Adrenal gland (tissue), 12 donors: ENCODE results near the gene CD22. TPM values are rescaled to one million over a fixed set of nuclear protein-coding genes. Genes with fewer than 3 reads are reported as not detected.

Source experiments
- DNase-seq, 7 donors: peaks; one replicate each; pipeline ENCODE4 v3.0.0-alpha.2; 2019 to 2020
- H3K27ac ChIP-seq, 5 donors: fragments of 200-600 bp; sonication (generic) in 4 of 5; 1 replicate in 3 of 5; 2 replicates in 2 of 5; pipeline versions ENCODE4 v1.5.1 to v1.8.0; 2016 to 2020; ENCODE audit warnings: mild to moderate bottlenecking in 1 of 5
- H3K27me3 ChIP-seq: fragments of 200-600 bp; 2 replicates; pipeline ENCODE4 v1.8.0; 2021
- H3K36me3 ChIP-seq, 2 donors: fragments of 200-600 bp; replicated peaks in 1 of 2; 1 replicate in 1 of 2; 2 replicates in 1 of 2; pipeline versions ENCODE4 v1.5.1 to v1.8.0; 2018 to 2022
- H3K4me1 ChIP-seq, 2 donors: fragments of 200-600 bp; replicated peaks in 1 of 2; 1 replicate in 1 of 2; 2 replicates in 1 of 2; pipeline versions ENCODE4 v1.5.1 to v1.8.0; 2018 to 2021
- H3K4me3 ChIP-seq, 4 donors: fragments of 200-600 bp; sonication (generic) in 3 of 4; one replicate each; pipeline ENCODE4 v1.5.1; 2016 to 2018
- H3K9me3 ChIP-seq, 3 donors: fragments of 200-600 bp; sonication (generic) in 1 of 3; replicated peaks in 1 of 3; 1 replicate in 2 of 3; 2 replicates in 1 of 3; pipeline versions ENCODE4 v1.5.1 to v1.8.0; 2016 to 2021
- POLR2A ChIP-seq, 2 donors: fragments of 450-650 bp; IDR thresholded peaks; one replicate each; pipeline ENCODE4 v1.6.1; 2017; ENCODE audit warnings: antibody characterized with exemption in 2 of 2, mild to moderate bottlenecking in 2 of 2, moderate library complexity in 1 of 2
- WGBS, 4 donors: extraction: QIAGEN DNeasy Blood & Tissue Kit in 2 of 4; methylation state at CpG; one replicate each; pipeline versions ENCODE4 v1.1.5 to v1.1.7; 2013 to 2017; 5-methylcytosine and 5-hydroxymethylcytosine counted together
- intact Hi-C, 2 donors: fragments of 100-400 bp; cut with DNase I; formaldehyde crosslinking; loops; one replicate each; pipeline versions ENCODE4 v1.14.1 to v1.15.0; 2022 to 2023
- polyA plus RNA-seq, 3 donors: library from polyadenylated mRNA; stranded (reverse); fragments of 200-250 nt in 2 of 3; fragments of 350-450 nt in 1 of 3; fragmentation: Illumina TruSeq in 1 of 3; extraction: RNeasy Lipid Tissue Mini Kit (QIAGEN cat#74804) in 1 of 3; gene quantifications; one replicate each; pipeline ENCODE4 v1.2.3, GENCODE V29; 2013 to 2014
- total RNA-seq, 9 donors: library from RNA; depleted of rRNA in 4 of 9; stranded (reverse); fragments of >200 nt in 4 of 9; fragments of 120-200 nt in 1 of 9; fragmentation: NEBNext Ultra II Directional in 1 of 9; extraction: Animal tissue kit (Norgen Biotek cat#: 25700) in 1 of 9; gene quantifications; one replicate each; pipeline versions ENCODE4 v1.1.0 to v1.2.4, GENCODE V29; 2013 to 2023
- TF ChIP-seq, protein P1 (sequence below), 6 experiments: fragments of 450-650 bp in 4 of 6; fragments of 200-600 bp in 2 of 6; sonication (generic) in 1 of 6; IDR thresholded peaks; 1 replicate in 5 of 6; 2 replicates in 1 of 6; pipeline versions ENCODE4 v1.5.1 to v1.8.0; 2016 to 2021; ENCODE audit warnings: antibody characterized with exemption in 6 of 6, mild to moderate bottlenecking in 2 of 6, moderate library complexity in 1 of 6
- donor health status: healthy with polysubstance abuse.
- donor health status: Bipolar disorder and iron deficiency.
- donor health status: DM: yes; HTN: yes; CAD: no.
- donor health status: DM: no; HTN: no; CAD: no.
- donor health status: DM: no; HTN: no; CAD: no.
- donor health status: DM: yes; HTN: yes; CAD: no.

Gene CD22
- total and polyA plus RNA-seq, 12 donors, result 1.8 to 16.1 (median 6.2) TPM

DNA sequence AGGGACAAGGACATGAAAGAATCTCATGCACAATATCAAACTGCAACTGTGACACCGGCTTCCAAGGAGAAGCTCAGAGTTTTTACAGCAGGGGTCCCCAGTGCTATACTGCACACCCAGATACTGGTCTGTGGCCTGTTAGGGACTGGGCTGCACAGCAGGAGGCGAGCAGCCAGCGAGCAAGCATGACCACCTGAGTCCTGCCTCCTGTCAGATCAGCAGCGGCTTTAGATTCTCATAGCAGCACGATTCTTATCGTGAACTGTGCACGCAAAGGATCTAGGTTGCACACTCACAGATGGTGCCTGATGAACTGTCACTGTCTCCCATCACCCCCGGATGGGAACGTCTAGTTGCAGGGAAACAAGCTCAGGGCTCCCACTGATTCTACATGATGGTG, 13.1 kb upstream of the CD22 start:
- Histone ChIP-seq H3K4me3 (no peak overlapping the region), H3K36me3 (no peaks in the 10 kb centered on the region), H3K4me1 (peaks cover 26 to 37% of the 10 kb centered on the region in 2 donors), H3K27me3 (no peaks in the 10 kb centered on the region), H3K9me3 (no peaks in the 10 kb centered on the region), H3K27ac (no peak overlapping the region)
- DNase-seq, result no peak
- TF ChIP-seq POLR2A (IDR thresholded peaks at IDR 0.05), result no peak
- TF ChIP-seq, protein P1, sequence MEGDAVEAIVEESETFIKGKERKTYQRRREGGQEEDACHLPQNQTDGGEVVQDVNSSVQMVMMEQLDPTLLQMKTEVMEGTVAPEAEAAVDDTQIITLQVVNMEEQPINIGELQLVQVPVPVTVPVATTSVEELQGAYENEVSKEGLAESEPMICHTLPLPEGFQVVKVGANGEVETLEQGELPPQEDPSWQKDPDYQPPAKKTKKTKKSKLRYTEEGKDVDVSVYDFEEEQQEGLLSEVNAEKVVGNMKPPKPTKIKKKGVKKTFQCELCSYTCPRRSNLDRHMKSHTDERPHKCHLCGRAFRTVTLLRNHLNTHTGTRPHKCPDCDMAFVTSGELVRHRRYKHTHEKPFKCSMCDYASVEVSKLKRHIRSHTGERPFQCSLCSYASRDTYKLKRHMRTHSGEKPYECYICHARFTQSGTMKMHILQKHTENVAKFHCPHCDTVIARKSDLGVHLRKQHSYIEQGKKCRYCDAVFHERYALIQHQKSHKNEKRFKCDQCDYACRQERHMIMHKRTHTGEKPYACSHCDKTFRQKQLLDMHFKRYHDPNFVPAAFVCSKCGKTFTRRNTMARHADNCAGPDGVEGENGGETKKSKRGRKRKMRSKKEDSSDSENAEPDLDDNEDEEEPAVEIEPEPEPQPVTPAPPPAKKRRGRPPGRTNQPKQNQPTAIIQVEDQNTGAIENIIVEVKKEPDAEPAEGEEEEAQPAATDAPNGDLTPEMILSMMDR (IDR thresholded peaks at IDR 0.05), result no peak
- WGBS, 4 donors, result 83 to 90% (median 86%) methylated on average over 7 to 9 of the region's 9 CpGs
- intact Hi-C loops, result no loop called here

DNA sequence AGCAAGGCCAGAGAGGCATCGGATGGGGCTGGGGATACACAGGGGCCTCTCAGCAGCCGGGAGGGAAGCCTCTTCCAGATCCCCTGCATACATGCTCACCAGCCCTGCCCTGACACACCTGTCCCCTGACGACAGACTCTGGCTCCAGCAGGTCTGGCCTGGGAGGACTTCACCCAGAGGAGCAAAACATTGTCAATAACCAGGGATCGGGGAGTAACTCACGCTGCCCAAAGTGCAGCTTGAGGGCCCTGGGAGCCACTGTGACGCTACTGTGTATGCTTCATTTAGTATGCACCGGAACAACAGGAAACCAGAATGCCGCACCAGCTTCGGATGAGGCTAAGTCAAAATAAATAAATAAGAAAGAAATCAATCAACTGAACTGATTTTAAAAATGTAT, 12.4 kb upstream of the CD22 start:
- no peak for DNase-seq
- Histone ChIP-seq H3K27me3 (no peaks in the 10 kb centered on the region), H3K4me3 (no peak overlapping the region), H3K9me3 (no peaks in the 10 kb centered on the region), H3K36me3 (no peaks in the 10 kb centered on the region), H3K27ac (no peak overlapping the region), H3K4me1 (peaks cover 26 to 37% of the 10 kb centered on the region in 2 donors)
- intact Hi-C loops, result no loop called here
- 88 to 99% (median 95%) methylated on average over 8 to 9 of the region's 9 CpGs for WGBS, 4 donors
- TF ChIP-seq, protein P1 (IDR thresholded peaks at IDR 0.05), result no peak
- TF ChIP-seq POLR2A (IDR thresholded peaks at IDR 0.05), result no peak

DNA sequence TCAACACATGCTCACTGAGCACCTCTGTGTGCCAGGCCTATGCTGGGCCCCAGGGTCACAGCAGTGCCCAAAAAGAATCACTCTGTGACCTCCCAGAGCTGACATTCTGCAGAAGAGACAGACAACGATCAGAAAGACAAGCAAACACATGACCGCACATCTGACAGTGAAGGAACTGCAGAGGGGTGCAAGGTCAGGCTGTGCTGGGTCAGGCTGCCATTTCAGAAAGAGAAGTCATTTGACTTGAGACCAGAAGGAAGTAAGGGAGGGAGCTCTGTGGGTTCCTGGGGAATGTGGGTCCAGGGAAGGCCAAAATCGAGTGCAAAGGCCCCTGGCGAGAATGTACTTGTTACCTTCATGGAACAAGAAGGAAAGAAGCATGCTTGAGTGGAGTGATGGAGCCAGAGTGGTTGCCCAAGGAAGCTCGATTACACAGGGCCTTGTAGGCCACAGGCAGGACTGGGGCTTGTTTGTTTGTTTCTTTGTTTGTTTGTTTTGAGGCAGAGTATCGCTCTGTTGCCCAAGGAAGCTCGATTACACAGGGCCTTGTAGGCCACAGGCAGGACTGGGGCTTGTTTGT, 11.4 kb upstream of the CD22 start:
- Histone ChIP-seq H3K27ac (peak overlapping the region in 2 of 5 donors; percentile 17 to 52), H3K36me3 (no peaks in the 10 kb centered on the region), H3K4me1 (peaks cover 26 to 37% of the 10 kb centered on the region in 2 donors), H3K4me3 (no peak overlapping the region), H3K9me3 (no peaks in the 10 kb centered on the region), H3K27me3 (no peaks in the 10 kb centered on the region)
- 66 to 80% (median 71%) methylated on average over 7 of the region's 7 CpGs for WGBS, 4 donors
- DNase-seq, result peak in 2 of 7 donors; percentile 36 to 60
- intact Hi-C loops, result no loop called here
- TF ChIP-seq POLR2A (IDR thresholded peaks at IDR 0.05), result no peak
- TF ChIP-seq, protein P1 (IDR thresholded peaks at IDR 0.05), result no peak

DNA sequence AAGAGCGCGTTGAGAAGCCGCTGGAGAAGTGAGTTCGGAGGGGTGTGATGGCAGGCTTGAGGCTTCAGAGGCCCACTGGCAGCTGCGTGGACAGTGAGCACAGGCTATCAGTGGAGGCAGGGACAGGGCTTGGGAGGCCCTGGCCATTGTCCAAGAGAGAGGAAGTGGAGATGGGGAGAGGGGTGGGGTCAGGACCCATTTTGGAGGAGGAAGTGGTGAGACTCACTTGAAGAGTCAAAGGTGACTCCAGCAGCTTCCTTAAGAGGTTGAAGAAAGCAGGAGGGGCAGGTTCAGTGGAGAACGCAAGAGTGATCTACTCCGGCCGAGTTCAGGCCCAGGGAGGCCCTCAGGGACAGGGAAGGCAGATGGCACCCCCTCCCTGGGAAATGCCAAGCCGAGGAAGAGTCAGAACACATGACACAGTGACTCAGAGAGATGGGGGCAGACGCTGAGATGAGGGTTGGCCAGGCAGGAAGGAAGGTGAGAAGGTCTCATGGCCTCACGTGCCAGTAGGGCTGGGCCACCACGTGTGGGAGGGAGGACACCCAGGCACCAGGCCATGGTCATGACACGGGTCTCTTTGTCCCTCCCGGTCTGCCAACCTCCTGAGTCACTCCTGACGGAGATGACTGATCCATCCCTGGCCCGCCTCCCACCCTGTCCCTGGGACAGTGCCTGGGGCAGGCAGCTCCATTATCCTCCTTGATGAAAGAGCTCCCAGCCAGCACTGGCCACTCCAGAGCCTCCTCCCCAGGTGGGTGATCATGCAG, 10.1 kb upstream of the CD22 start:
- Histone ChIP-seq H3K9me3 (no peaks in the 10 kb centered on the region), H3K4me3 (no peak overlapping the region), H3K27ac (peak overlapping the region; percentile 44 to 87 (median 52)), H3K36me3 (no peaks in the 10 kb centered on the region), H3K4me1 (peaks cover 17 to 27% of the 10 kb centered on the region in 2 donors), H3K27me3 (no peaks in the 10 kb centered on the region)
- intact Hi-C loops, result no loop called here
- peak in 1 of 2 donors; percentile 52 for TF ChIP-seq POLR2A (IDR thresholded peaks at IDR 0.05)
- TF ChIP-seq, protein P1 (IDR thresholded peaks at IDR 0.05), result no peak
- WGBS, 4 donors, result 29 to 44% (median 33%) methylated on average over 6 to 16 of the region's 16 CpGs
- peak; percentile 94 to 100 (median 99) for DNase-seq
